ENCODE measurements around the gene ABHD17C. TPM values are rescaled to one million over a fixed set of nuclear protein-coding genes. Genes with fewer than 3 reads are reported as not detected.

Gene ABHD17C
- total RNA-seq, 4 donors from 2014 or later: 14.9 to 74.6 (median 37.8) TPM

- Histone ChIP-seq H3K4me1 (no peaks in the 10 kb centered on the region), H3K9me3 (no peaks in the 10 kb centered on the region), H3K4me3 (no peak overlapping the region), H3K27ac (no peak overlapping the region), H3K36me3 (no peaks in the 10 kb centered on the region), H3K27me3 (no peaks in the 10 kb centered on the region)
- TF ChIP-seq CTCF (IDR thresholded peaks at IDR 0.05) (no peak), POLR2A (IDR thresholded peaks at IDR 0.05) (no peak)
- no peak for DNase-seq
Observed at GRCh38 chr15:80669663-80670273, 25.3 kb upstream of the ABHD17C start.

DNA sequence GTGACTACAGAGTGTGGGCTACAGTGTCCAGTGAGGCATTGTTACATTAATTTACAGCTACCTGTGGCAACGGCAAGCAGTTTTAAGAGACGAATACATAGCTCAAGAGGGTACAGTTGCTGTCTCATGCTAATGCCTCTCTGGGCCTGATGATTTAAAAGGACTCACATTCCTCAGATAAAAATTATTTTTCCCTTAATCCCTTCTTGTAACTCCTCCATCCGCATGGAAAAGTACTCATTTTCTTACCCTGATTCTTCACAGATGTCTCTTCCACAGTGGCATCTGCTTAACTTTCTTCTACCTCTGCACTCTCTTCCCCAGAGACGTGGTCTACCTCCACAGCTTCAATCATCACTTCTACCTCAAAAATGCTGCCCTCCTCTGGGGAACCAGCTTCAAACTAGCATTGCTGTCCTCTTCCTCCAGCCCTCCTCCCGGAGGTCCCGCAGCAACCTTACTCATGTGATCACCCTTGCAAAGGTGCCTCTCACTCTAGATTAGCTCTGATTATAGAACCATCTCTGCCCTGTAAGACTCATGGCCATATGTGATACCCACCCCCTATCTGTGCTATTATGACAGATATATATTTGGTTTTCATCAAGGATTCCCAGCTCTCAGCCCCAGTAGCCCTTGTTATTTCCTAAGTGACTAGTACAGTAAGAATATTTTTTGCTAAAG lies 21.4 kb upstream of the ABHD17C start:
- Histone ChIP-seq H3K27ac (no peak overlapping the region), H3K9me3 (no peaks in the 10 kb centered on the region), H3K4me3 (no peak overlapping the region), H3K36me3 (no peaks in the 10 kb centered on the region), H3K27me3 (no peaks in the 10 kb centered on the region), H3K4me1 (no peaks in the 10 kb centered on the region)
- DNase-seq: no peak
- TF ChIP-seq POLR2A (IDR thresholded peaks at IDR 0.05) (no peak), CTCF (IDR thresholded peaks at IDR 0.05) (no peak)

- Histone ChIP-seq H3K9me3 (no peaks in the 10 kb centered on the region), H3K4me3 (no peak overlapping the region), H3K27me3 (no peaks in the 10 kb centered on the region), H3K27ac (no peak overlapping the region), H3K4me1 (peaks cover 0 to 2% (median 0%) of the 10 kb centered on the region in 4 donors), H3K36me3 (no peaks in the 10 kb centered on the region)
- DNase-seq: no peak
- no peak for TF ChIP-seq CTCF (IDR thresholded peaks at IDR 0.05)
- TF ChIP-seq POLR2A (IDR thresholded peaks at IDR 0.05): no peak
Observed at GRCh38 chr15:80674245-80674614, 20.9 kb upstream of the ABHD17C start.

GRCh38 chr15:80677041-80677440 lies 18.1 kb upstream of the ABHD17C start:
- Histone ChIP-seq H3K36me3 (no peaks in the 10 kb centered on the region), H3K27me3 (no peaks in the 10 kb centered on the region), H3K4me1 (peaks cover 0 to 21% (median 0%) of the 10 kb centered on the region in 4 donors), H3K27ac (no peak overlapping the region), H3K9me3 (no peaks in the 10 kb centered on the region), H3K4me3 (no peak overlapping the region)
- TF ChIP-seq POLR2A (IDR thresholded peaks at IDR 0.05) (no peak), CTCF (IDR thresholded peaks at IDR 0.05) (no peak)
- no peak for DNase-seq

- TF ChIP-seq POLR2A (IDR thresholded peaks at IDR 0.05) (no peak), CTCF (IDR thresholded peaks at IDR 0.05) (no peak)
- DNase-seq: no peak
- H3K36me3 ChIP-seq: no peaks in the 10 kb centered on the region
- no peaks in the 10 kb centered on the region for H3K27me3 ChIP-seq
- no peak overlapping the region for H3K4me3 ChIP-seq
- H3K4me1 ChIP-seq: peaks cover 0 to 26% (median 0%) of the 10 kb centered on the region in 4 donors
- peak overlapping the region in 3 of 4 donors; percentile 49 to 85 (median 75) for H3K27ac ChIP-seq
- H3K9me3 ChIP-seq: no peaks in the 10 kb centered on the region
Observed at GRCh38 chr15:80679167-80679803, 15.8 kb upstream of the ABHD17C start.
